Measurements from ENCODE around the gene SIT1.

DNA sequence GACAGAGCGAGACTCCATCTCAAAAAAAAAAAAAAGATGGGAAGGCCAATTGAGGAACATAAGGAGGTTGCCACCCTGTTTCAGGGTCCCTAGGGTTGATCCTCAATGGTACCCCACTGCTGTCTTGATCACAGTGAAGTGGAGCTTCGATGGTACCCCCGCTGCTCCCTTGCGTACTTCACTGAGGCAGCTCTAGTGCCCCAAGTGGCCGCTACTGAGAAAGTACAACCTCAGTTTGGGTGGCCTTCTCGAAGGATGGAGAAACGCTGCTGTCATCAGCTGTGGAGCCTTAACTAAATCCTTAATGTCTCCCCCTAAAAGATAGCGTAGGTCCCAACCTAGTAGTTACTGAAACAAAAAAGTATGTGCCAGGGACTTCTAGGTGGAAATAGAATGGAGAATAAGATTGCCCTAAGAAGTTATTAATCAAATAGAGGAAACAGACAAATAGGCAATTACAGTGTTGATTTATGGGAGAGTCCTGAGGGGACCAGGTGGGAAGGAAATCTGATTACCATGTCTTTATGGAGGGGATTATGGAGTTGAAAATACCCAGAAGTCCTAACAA is 39.4 kb downstream of the SIT1 start:
- TF ChIP-seq, protein P1, sequence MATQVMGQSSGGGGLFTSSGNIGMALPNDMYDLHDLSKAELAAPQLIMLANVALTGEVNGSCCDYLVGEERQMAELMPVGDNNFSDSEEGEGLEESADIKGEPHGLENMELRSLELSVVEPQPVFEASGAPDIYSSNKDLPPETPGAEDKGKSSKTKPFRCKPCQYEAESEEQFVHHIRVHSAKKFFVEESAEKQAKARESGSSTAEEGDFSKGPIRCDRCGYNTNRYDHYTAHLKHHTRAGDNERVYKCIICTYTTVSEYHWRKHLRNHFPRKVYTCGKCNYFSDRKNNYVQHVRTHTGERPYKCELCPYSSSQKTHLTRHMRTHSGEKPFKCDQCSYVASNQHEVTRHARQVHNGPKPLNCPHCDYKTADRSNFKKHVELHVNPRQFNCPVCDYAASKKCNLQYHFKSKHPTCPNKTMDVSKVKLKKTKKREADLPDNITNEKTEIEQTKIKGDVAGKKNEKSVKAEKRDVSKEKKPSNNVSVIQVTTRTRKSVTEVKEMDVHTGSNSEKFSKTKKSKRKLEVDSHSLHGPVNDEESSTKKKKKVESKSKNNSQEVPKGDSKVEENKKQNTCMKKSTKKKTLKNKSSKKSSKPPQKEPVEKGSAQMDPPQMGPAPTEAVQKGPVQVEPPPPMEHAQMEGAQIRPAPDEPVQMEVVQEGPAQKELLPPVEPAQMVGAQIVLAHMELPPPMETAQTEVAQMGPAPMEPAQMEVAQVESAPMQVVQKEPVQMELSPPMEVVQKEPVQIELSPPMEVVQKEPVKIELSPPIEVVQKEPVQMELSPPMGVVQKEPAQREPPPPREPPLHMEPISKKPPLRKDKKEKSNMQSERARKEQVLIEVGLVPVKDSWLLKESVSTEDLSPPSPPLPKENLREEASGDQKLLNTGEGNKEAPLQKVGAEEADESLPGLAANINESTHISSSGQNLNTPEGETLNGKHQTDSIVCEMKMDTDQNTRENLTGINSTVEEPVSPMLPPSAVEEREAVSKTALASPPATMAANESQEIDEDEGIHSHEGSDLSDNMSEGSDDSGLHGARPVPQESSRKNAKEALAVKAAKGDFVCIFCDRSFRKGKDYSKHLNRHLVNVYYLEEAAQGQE (IDR thresholded peaks at IDR 0.05) = no peak
- TF ChIP-seq, protein P2, sequence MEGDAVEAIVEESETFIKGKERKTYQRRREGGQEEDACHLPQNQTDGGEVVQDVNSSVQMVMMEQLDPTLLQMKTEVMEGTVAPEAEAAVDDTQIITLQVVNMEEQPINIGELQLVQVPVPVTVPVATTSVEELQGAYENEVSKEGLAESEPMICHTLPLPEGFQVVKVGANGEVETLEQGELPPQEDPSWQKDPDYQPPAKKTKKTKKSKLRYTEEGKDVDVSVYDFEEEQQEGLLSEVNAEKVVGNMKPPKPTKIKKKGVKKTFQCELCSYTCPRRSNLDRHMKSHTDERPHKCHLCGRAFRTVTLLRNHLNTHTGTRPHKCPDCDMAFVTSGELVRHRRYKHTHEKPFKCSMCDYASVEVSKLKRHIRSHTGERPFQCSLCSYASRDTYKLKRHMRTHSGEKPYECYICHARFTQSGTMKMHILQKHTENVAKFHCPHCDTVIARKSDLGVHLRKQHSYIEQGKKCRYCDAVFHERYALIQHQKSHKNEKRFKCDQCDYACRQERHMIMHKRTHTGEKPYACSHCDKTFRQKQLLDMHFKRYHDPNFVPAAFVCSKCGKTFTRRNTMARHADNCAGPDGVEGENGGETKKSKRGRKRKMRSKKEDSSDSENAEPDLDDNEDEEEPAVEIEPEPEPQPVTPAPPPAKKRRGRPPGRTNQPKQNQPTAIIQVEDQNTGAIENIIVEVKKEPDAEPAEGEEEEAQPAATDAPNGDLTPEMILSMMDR (IDR thresholded peaks at IDR 0.05) = peak; percentile 61
- no peak for TF ChIP-seq POLR2A (IDR thresholded peaks at IDR 0.05; ENCODE audit: low read length)
- no peak for TF ChIP-seq ESRRA (IDR thresholded peaks at IDR 0.05; ENCODE audit: borderline replicate concordance, low read length)
- no peak for TF ChIP-seq POLR2AphosphoS2 (conservative IDR thresholded peaks at IDR 0.05; ENCODE audit: low read length)
